ENCODE measurements around the gene TMEM43.

Gene TMEM43

DNA sequence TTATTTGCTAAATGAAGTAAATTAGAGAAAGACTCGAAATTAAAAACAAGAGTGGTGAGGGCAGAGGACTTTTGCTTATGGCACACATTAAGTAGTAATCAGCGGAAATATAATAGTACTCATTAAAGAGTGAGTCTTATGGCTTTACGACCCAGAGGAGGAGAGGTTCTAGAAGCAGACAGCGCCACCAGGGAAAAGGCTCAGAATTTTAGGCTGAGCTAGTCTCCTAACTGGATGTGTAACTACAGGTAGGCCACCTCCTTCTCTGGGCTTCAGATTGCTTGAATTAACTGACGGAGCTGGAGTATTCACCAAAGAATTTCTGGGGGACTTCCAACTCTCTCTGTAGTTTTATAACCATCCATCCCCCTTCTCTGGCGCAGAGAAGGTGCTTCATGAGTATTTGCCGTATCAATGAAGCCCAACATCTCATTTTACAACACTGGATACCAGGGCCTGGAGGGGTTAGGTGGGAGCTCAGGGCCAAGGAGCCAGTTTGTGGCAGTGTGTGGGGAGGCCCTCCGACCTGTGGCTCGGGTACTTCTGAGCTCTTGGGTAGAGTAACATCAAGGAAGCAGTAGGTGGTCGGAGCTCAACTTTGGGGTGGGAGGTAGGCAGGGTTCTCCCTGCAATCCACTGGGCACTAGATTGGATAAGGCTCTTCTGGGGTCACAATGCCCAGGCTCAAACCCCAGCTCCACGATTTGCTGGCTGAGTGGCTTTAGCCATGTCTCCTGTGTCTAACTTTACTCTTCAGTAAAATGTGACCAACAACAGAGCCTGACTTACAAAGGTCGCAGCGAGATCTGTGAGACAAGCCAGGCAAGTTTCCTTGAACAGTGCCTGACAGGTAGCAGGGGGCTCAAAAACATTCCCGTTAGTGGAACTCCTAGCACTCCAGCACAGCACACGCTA lies 1.3 kb upstream of the TMEM43 start:
- DNase-seq: no peak

GRCh38 chr3:14124223-14124614 lies 633 bp upstream of the TMEM43 start:
- peak; percentile 58 for DNase-seq

- peak; percentile 46 for DNase-seq
Observed at GRCh38 chr3:14125193-14126016, 553 bp downstream of the TMEM43 start.

DNA sequence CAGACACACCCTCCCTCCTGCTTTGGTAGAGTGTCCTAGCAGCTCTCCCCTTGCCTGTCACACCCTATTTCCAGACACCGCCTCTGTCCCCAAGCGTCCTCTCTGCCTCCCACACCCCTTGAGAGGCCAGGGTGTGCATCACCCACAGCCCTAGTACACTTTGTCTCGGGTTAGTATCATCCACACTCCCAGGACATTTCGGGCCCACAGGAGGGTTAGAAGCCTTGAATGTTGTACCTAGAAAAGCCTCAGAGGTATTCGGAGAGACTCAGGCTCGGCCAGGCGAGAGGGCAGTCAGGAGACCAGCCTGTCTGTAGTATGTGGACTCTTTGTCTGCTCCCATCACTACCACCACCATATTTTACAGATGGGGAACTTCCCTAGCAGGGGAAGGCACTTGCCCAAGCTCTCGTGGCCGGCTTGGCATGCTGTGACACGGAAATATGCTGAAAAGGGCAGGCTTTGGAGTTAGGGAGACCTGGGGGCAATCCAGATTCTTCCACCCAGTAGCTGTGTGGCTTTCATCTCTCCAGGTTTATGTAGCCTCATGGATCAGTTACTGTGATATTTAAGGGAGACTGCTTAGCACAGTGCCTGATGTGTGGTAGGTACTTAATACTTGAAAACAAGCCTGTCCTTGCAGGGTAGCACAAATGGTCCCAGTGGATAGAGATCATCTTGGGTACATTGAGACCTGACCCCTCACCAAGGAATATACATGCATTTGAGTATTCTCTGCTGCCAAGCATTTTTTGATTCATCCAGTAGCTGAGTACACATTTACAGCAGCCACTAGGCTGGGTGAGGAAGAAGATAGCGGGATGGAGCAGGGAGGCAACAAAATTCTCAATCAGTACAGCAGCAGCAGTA lies 1.4 kb downstream of the TMEM43 start:
- no peak for DNase-seq

- DNase-seq: no peak
Observed at GRCh38 chr3:14126887-14127505, 2.1 kb downstream of the TMEM43 start.

- DNase-seq: no peak
Observed at GRCh38 chr3:14127516-14128161, 2.8 kb downstream of the TMEM43 start.

DNA sequence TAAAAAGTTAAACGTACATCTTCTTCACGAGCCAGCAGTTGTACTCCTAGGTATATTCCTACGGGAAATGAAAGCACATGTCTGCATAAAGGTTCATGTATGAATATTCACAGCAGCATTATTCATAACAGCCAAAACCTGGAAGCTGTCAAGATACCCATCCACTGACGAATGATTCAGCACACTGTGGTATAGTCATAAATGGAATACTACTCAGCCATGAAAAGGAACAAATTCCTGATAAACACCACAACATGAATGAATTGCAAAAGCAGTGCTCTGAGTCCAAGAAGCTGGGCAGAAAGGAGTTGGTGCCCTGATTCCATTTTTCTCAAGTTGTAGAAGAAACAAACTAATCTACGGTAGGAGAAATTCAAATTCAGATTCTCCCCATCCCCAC lies 3.9 kb downstream of the TMEM43 start:
- DNase-seq: no peak

DNA sequence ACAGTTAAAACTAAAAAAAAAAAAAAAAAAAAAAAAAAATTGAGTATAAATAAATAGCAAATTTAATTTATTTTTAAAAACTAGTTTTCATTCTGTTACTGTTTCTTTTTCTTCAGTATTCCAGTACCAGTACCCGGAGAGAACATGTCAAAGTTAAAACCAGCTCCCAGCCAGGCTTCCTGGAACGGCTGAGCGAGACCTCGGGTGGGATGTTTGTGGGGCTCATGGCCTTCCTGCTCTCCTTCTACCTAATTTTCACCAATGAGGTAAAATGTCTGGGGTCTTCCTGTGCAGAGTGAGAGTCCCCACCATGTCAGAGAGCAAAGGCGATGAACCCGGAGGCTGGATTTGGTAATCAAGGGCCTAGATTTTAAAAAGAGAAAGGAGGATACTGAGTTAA lies 4.4 kb downstream of the TMEM43 start:
- no peak for DNase-seq

GRCh38 chr3:14130230-14130629 lies 5.4 kb downstream of the TMEM43 start:
- DNase-seq: no peak

DNA sequence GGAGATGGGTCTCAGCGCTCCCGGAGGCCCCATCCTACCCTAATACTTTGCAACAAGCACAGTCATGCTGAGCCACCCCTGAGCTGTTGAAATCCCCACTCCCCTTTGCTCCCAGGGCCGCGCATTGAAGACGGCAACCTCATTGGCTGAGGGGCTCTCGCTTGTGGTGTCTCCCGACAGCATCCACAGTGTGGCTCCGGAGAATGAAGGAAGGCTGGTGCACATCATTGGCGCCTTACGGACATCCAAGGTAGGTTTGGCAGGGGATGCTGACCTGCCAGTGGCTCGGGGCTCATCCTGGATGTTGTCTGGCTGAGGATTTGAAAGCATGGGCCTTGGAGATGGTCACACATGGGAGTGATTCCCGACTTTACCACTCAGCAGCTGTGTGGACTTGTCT lies 5.9 kb downstream of the TMEM43 start:
- DNase-seq: no peak

- DNase-seq: no peak
Observed at GRCh38 chr3:14131134-14131533, 6.3 kb downstream of the TMEM43 start.

- no peak for DNase-seq
Observed at GRCh38 chr3:14132120-14132519, 7.3 kb downstream of the TMEM43 start.

GRCh38 chr3:14132689-14133088 lies 7.8 kb downstream of the TMEM43 start:
- DNase-seq: no peak

- DNase-seq: no peak
Observed at GRCh38 chr3:14133188-14133800, 8.4 kb downstream of the TMEM43 start.

DNA sequence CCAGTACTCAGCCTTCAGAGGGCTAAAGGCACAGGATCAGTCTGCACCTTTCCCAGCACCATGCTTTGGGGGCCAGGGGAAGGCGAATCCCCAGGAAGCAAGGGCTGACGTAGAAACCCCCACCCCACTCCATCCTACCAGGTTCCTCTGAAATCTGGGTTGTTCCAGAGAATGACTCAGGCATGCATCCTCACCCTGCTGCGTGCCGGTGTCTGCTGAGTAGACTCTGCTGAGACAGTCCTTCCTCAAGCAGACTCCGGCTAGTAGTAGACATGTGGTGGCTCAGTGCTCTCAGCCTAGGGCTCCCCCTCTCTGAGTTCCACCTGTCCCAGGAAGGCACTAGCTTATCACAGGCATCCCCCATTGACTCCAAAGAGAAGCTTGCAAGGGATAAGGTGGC lies 9.0 kb downstream of the TMEM43 start:
- no peak for DNase-seq

DNA sequence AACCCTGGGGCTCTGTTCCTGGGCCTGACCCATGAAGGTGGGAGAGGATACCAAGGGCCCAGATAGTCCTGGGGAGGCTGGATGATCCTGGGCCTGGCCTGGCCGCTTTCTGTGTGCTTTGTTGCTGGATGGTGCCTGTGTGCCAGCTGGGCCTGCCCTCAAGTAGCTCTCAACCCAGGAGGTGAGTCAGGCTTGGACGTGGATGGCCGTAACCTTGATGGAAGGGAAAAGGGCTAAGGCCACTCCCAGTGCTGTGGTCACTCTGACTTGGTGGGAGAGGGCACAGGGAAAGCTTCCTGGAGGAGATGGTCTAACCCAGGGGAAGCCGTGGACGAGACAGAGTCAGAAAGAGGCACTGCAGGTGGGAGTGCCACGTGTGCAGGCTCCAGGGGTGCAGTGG lies 9.4 kb downstream of the TMEM43 start:
- no peak for DNase-seq

DNA sequence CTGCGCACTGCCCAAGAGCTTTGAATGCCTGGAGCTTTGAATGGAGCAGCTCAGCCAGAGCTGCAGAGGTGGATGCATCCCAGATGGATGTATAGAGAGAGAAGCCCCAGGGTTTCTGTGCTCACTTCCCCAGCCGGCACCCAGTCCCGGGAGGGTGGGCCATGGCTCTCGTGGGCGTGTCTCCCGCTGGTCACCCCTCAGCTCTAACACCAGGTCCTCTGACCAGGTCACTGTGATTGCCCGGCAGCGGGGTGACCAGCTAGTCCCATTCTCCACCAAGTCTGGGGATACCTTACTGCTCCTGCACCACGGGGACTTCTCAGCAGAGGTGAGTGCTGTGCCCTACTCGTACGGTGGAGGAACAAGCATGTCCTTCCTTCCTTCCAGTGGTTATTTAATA lies 10.7 kb downstream of the TMEM43 start:
- DNase-seq: no peak

DNA sequence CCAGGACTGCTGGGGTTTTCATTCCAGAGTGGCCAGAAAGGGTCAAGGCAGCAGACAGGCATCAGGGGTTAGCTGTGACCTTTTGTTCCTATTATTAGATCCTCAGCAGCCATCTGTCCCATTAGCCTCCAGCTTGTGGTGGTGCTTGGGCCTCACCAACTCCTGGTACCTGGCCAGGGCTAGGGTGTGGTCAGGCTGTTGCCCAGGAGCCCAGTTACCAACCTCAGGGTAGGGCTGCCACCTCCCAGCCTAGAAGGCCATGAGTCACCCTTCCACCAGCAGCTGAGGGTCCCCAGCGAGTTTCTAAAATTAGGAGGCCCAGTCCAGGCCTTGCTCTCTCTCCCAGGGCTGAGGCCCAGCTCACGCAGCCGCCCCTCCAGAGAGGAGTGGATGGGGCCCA lies 12.2 kb downstream of the TMEM43 start:
- DNase-seq: no peak

DNA sequence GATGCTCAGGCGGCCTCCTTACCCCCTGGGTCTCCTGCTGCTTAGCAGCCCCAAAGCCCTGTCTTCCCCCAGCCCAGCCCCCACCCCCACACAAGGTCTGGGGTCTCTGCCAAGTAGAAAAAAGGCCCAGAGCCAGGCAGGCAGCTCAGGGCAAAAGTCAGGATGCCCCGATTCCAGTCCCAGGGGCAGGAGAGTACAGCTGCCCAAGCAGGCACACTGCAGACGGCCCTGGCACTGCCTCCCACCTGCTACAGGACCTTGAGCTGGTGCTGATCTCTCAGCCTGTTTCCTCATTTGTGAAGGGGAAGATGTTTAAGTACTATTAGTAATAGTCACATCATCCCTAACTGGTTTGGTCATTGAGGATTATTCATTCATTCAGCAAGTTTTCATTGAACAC lies 12.6 kb downstream of the TMEM43 start:
- DNase-seq: no peak

GRCh38 chr3:14138109-14138877 lies 13.4 kb downstream of the TMEM43 start:
- DNase-seq: no peak
